HT1080 (cell line): ENCODE data around the gene GNB1L. TPM values are rescaled to one million over a fixed set of nuclear protein-coding genes. Genes with fewer than 3 reads are reported as not detected.

Source experiments
- DNase-seq: peaks from one replicate; pipeline ENCODE4 v3.0.0-alpha.2; 2015; ENCODE audit warnings: low read depth
- polyA plus RNA-seq, 2 experiments: library from polyadenylated mRNA; depleted of rRNA; stranded (reverse); fragments of >200 nt; gene quantifications; 2 replicates each; pipeline ENCODE4 v1.2.3, GENCODE V29; 2015
- total RNA-seq: library from RNA; depleted of rRNA; stranded (reverse); fragments of >200 nt; shearing (Covaris generic); gene quantifications from 2 replicates; pipeline ENCODE4 v1.2.3, GENCODE V29; 2014; rRNA removed

Gene GNB1L
- total RNA-seq: 10.5 and 16.7 TPM in 2 replicates
- polyA plus RNA-seq (2015; cell fraction: cytosol; rRNA removed): 10.7 and 13.0 TPM in 2 replicates
- 6.0 and 10.0 TPM in 2 replicates for polyA plus RNA-seq (2015; cell fraction: nucleus; rRNA removed)

GRCh38 chr22:19854778-19855503, at the start of gene GNB1L, which contains the start of gene RTL10:
TSS of gene GNB1L (minus strand) at chr22:19854874. CDS start at chr22:19821355, 33,519 bp downstream.
TSS of gene RTL10 (minus strand) at chr22:19854874. CDS start at chr22:19852261, 2,613 bp downstream.
- peak; percentile 95 for DNase-seq

DNA sequence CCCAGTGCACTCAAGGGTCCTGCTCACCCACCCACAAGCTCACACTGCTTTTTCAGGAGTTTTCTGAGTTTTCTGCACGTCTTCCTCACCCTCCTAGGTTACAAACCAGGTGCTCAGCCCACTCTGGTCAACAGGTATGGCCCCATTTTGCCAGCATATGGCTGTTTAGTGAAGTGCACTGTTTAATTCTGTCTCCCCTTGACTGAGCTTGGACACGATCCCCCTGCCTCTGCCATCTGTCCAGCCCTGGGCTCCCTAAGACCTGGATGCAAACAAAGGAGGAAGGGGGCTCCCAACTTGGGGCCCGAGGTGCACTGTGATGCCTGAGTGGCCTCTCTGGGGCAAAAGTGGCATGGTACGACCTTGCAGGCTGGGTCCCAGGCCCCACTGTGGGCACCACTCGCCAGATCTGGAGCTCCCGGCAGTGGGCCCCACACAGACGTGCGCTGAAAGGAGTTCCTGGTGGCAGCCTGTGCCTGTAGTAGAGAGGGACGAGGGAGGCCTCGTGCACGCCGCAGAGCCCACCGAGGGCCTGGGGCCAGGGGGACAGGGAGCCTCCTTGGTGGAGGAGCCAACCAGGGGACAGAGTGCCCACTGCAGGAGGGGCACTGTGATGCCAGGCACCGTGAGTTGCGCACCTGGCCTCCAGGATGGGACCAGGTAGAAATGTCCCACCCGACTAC, 49.6 kb upstream of the GNB1L start:
- no peak for DNase-seq

- DNase-seq: no peak
Measured at GRCh38 chr22:19903513-19903912, 48.8 kb upstream of the GNB1L start.

DNA sequence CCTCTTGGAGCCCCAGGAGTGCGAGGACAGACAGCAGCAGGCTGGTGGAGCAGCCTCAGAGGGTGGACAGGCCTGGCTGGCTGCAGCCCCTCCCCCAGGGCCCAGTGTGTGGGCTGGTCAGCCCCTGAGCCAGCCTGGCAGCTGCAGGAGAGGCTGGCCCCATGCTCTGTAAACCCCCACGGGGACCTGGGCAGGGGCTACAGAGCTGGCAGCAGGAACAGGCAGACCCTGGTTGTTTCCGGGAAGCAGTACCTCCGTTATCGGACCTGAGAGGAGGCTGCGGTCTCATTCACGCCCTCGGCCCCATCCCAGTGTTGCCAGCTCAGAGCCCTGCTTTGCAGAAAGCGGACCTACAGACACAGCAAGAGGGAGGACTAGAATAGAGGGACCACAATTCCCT, 48.4 kb upstream of the GNB1L start:
- DNase-seq: no peak

DNA sequence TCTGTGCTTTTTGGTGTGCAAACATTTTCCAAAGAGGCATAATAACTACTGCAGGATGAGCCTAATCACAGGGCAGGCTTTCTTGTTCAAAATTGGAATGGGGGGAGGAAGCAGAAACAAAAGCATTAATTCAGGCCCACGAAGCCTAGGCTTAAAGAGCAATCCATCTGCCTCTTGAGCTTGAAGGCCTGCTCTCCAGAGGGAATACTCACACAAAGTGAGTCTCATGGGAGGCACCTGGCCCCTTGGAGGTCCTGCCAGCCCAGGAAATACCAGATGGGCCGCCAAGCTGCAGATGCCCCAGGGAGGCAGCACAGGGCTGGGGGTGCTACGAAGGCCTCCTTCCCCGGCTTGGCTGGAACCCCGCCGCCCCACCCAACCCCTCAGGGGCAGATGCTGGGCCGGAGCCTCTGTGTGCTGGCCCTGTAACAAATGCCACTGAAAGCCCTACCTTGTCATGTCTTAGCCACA, 47.6 kb upstream of the GNB1L start:
- no peak for DNase-seq

DNA sequence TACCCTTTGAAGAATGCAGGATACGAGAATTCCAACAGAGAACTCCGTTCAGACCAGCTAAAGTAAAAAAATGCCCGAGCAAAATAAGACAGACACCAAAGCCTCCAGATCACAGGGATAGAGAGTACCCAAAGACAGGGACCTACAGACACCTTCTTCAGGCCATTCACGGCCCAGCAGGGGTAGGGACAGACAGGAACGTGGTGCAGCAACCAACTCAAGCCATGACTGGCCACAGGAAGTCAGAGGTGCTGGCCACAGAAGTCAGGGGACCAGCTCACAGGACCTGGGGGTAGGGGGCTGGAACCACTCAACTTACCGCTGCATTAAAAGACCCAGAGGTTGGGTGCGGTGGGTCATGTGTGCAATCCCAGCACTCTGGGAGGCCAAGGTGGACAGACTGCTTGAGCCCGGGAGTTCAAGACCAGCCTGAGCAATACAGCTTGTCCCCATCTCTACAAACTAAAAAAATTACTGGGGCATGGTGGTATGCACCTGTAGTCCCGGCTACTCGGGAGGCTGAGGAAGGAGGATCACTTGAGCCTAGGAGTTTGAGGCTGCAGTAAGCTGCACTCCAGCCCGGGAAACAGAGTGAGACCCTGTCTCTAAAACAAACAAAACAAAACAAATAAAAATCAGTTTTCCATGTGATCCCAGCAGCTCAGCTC, 47.0 kb upstream of the GNB1L start:
- no peak for DNase-seq

- no peak for DNase-seq
Measured at GRCh38 chr22:19900707-19901436, 46.2 kb upstream of the GNB1L start.

- DNase-seq: no peak
Measured at GRCh38 chr22:19898831-19899567, 44.3 kb upstream of the GNB1L start.

DNA sequence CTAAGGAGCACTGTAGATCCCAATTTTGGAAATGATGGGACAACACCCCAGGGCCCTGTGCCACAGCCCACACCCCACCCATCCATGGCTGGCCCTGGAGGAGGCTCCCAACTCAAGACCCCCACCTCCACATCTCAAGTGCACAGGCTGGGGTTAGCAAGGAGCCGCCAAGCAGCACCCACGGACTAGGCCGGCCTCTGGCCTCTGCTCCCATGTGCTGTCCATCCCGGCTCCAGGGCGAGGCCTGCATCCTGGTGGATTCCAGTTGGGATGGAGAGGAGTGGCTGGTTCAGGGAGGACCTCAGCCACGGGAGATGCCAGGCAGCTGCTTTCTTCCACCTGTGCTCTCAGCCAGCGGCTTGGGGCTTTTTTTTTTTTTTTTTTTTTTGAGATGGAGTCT, 43.5 kb upstream of the GNB1L start:
- DNase-seq: no peak

GRCh38 chr22:19897726-19898125, 43.1 kb upstream of the GNB1L start:
- no peak for DNase-seq

DNA sequence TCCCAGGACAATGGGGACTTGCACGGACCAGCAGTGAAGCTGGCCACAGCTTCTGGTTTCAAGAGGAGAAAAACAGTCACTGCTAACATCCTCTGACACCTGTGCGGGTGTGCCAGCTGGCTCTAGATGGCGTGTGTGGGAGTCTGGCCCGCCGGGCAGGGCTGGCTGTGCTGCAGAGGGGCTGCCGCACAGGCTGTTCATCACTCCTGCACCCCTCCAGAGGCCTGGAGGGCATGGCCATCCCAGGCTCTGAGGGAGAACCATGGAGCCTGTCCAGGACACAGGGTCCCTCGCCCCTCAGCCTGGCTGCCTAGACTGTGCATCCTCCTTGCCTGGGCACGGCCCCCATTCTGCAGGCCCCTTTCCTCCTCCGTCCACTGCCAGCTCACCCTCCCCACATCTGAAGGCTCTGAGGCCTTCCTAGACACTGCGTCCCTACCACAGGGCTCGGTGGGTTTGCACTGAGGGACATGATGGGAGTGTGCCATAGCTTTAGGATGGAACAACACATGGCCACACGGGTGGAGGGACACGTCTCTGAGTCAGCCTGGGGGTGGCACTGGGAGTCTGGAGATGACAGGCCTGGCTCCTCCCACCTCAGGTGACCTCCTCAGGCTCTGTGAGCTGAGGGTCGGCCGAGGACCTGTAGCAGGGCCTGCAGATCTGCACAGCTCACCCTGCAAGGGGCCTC, 42.1 kb upstream of the GNB1L start:
- DNase-seq: no peak

- DNase-seq: no peak
Measured at GRCh38 chr22:19895160-19895849, 40.6 kb upstream of the GNB1L start.

DNA sequence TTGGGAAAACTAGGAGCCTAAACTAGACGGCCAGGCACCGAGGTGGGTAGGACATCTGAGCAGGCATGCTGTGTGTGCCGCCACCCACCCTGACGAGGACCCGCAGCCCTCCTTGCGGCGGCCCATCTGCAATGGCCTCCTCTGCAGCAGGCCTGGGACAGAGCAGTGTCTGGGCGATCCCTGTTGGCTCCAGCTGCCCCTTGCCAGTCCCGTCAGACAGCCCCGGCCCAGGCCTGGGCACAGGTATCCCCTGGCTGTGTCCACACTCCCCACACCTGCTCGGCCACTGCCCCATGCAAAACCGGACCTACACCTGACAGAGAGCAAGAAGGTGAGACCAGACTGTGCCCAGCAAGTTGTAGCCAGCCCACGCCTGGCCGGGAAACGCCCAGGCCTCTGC, 38.7 kb upstream of the GNB1L start:
- no peak for DNase-seq

GRCh38 chr22:19892925-19893324, 38.3 kb upstream of the GNB1L start:
- DNase-seq: no peak

DNA sequence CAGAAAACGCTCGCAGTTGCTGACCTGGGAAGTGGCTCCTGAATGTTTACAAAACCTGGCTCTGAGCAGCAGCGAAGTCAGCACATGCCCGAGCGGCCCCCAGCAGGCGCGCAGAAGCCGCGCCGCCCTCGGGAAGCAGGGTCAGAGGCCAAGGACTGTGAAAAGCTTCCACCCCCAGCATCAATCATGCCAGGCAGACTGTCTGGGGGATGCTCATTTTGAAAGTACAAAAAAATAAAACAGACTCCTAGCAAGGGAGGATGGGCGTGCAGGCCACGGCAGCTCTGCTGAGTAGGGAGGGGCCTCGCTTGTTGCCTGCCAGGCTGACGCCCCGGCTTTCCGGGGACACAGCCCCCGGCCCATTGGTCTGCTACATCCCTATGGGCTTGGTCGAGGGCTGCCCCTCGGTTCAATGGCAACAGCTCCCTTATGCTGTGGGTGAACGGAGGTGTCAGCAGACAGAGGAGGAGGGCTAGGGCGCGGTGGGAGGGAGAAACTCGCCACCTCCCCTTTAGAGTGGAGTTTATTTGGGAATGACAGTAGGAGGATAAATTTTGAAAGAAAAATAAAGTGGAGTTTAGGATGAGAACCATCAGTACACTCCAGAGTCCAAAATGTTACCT, 37.7 kb upstream of the GNB1L start:
- no peak for DNase-seq

DNA sequence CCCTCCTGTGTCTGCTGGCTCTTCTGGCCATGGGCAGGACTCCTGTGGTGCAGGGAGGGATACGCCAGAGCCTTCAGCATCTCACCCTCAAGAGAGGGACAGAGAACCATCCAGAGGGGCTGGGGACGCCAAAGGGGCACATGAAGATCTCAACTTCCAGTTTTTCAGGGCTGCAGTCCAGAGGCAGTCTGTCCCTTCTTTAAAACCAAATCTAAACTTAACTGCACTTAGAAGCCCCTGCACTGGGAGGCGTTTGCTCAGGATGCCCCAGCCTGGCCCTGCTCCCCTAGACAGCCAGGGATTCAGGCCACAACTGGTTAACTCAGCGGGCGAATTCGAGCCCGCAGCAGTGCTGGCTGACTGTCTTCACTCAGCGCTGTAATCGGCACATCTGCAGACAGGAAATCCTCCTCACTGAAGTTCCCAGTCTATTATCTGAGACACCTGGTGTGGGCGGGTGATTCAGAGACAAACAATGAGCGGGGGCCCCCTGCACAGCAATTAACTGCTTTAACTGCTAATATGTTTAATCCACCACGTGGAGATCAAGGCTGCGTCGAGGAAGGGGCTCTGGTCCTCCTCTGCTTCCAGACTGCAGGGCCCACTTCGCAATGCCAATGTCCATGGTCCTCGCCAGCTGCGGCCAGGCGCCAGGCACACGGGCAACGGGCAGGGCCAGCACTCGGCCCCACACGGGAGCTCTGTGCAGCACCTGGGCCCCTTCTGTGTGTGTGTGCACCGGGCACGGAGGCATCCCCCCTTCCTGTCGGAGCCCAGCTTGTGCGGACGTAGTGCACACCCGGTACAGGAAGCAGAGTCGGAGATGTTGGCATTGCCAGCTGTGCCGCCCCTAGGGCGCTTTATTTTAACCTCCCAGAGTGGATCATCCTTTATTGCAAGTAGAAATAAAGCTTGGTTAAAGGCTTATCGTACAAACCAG, 36.9 kb upstream of the GNB1L start:
- peak; percentile 89 for DNase-seq

GRCh38 chr22:19890502-19891316, 36.0 kb upstream of the GNB1L start:
- DNase-seq: no peak
